Gastroesophageal sphincter (tissue), 3 donors: Measurements from ENCODE around the gene MAP3K21.

ENCODE experiments used
- POLR2A ChIP-seq, 2 donors: fragments of 450-650 bp; IDR thresholded peaks; one replicate each; pipeline ENCODE4 v1.6.1; 2017; ENCODE audit warnings: antibody characterized with exemption in 2 of 2, mild to moderate bottlenecking in 2 of 2, moderate library complexity in 1 of 2
- TF ChIP-seq, protein P1 (sequence below), 4 experiments: fragments of 200-600 bp in 2 of 4; fragments of 450-650 bp in 2 of 4; sonication (generic) in 1 of 4; IDR thresholded peaks; one replicate each; pipeline ENCODE4 v1.5.1; 2017 to 2019; ENCODE audit warnings: antibody characterized with exemption in 4 of 4, mild to moderate bottlenecking in 2 of 4, moderate library complexity in 2 of 4

DNA sequence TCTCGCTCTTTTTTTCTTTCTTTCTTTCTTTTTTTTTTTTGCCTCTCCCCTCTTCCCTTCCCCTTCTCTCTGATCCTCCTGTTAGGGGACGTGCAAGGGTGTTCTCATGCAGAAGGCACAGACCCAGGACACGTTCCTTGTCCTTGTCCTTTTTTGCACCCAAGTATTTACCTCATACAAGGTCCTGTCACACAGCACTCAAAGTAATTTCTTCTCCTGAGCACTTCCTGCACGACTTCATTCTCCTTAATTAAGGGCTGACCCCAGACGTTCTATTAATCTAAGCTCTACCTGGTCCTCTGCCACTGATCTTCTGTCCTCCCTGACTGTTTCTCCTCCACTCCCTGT, 31.6 kb upstream of the MAP3K21 start:
- TF ChIP-seq, protein P1, sequence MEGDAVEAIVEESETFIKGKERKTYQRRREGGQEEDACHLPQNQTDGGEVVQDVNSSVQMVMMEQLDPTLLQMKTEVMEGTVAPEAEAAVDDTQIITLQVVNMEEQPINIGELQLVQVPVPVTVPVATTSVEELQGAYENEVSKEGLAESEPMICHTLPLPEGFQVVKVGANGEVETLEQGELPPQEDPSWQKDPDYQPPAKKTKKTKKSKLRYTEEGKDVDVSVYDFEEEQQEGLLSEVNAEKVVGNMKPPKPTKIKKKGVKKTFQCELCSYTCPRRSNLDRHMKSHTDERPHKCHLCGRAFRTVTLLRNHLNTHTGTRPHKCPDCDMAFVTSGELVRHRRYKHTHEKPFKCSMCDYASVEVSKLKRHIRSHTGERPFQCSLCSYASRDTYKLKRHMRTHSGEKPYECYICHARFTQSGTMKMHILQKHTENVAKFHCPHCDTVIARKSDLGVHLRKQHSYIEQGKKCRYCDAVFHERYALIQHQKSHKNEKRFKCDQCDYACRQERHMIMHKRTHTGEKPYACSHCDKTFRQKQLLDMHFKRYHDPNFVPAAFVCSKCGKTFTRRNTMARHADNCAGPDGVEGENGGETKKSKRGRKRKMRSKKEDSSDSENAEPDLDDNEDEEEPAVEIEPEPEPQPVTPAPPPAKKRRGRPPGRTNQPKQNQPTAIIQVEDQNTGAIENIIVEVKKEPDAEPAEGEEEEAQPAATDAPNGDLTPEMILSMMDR (IDR thresholded peaks at IDR 0.05): no peak
- TF ChIP-seq POLR2A (IDR thresholded peaks at IDR 0.05): no peak
